ENCODE measurements around the gene SGCG. TPM values are rescaled to one million over a fixed set of nuclear protein-coding genes. Genes with fewer than 3 reads are reported as not detected.

SGCG gene
- total RNA-seq, 1 experiment from 2014 or later: not detected

DNA sequence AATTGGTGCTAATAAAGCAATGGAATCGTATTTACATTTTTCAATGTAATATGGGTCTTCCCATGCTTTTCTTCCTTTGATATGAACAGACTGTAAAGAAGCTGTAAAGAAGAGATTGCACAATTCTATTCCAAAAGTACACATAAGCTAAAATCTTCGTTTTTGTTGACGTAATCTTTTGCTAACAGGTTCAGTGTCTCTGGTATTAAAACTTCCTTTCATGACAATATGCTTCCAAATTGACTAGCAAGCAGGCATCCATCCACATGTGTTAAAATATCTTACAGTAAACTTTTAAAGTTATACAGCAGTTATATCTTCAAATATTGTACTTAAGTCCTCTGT, 19.3 kb upstream of the SGCG start:
- Histone ChIP-seq H3K9ac (ENCODE audit: extremely low read depth, insufficient read length, low read length) (no peak overlapping the region), H3K79me1 (ENCODE audit: insufficient read depth, low read depth, low read length, poor library complexity, severe bottlenecking) (no peaks in the 10 kb centered on the region), H3T11ph (ENCODE audit: low read length) (no peak overlapping the region), H3K4me2 (ENCODE audit: insufficient read depth, insufficient read length, low read length) (no peak overlapping the region), H2AK5ac (ENCODE audit: insufficient read length, low read length) (no peak overlapping the region), H3K23me2 (ENCODE audit: insufficient read length, low read depth, low read length, poor library complexity, severe bottlenecking) (peaks cover 4% of the 10 kb centered on the region), H2BK20ac (ENCODE audit: low read depth, low read length, poor library complexity, severe bottlenecking) (no peak overlapping the region), H3K79me2 (ENCODE audit: insufficient read depth, low read length) (no peaks in the 10 kb centered on the region), H4K8ac (replicated peaks; ENCODE audit: insufficient read length, low read depth, low read length) (no peak overlapping the region), H3K56ac (ENCODE audit: insufficient read length, low read depth, low read length) (no peak overlapping the region), H3K18ac (ENCODE audit: insufficient read length, low read depth, low read length) (no peak overlapping the region), H3K4ac (ENCODE audit: low read depth, low read length) (no peak overlapping the region), H3K27me3 (ENCODE audit: insufficient read depth, low read length) (peaks cover 8% of the 10 kb centered on the region; the same call in 1 of the 2 replicates), H4K91ac (ENCODE audit: insufficient read length, low read depth, low read length) (no peak overlapping the region), H3K27ac (ENCODE audit: insufficient read length, low read depth, low read length) (no peak overlapping the region), H4K20me1 (ENCODE audit: control insufficient read depth, insufficient read depth, insufficient read length) (no peaks in the 10 kb centered on the region), H2BK15ac (ENCODE audit: low read depth, low read length) (no peak overlapping the region), H3K23ac (ENCODE audit: insufficient read length, low read depth, low read length) (no peak overlapping the region), H2AFZ (ENCODE audit: low read length) (no peak overlapping the region), H2BK120ac (ENCODE audit: low read depth, low read length, poor library complexity, severe bottlenecking) (no peak overlapping the region), H4K5ac (ENCODE audit: insufficient read length, low read depth, low read length) (no peak overlapping the region), H3K4me1 (ENCODE audit: insufficient read depth, low read length) (no peaks in the 10 kb centered on the region), H3K14ac (ENCODE audit: insufficient read depth, low read length) (no peak overlapping the region), H2BK12ac (ENCODE audit: insufficient read length, low read depth, low read length) (no peak overlapping the region), H3K9me3 (ENCODE audit: control insufficient read depth, low read depth, low read length) (no peaks in the 10 kb centered on the region), H2BK5ac (ENCODE audit: insufficient read length, low read length) (no peak overlapping the region)
- Mint-ChIP-seq H3K9me3 (peaks cover 2 to 6% of the 10 kb centered on the region in 2 experiments; a peak in 2 of 5 replicates), H3K36me3 (ENCODE audit: insufficient read depth in 1 of 3, low read depth in 3 of 3) (no peaks in the 10 kb centered on the region; a peak in 2 of 7 replicates), H3K4me1 (peaks cover 7 to 8% of the 10 kb centered on the region in 2 experiments), H3K27me3 (ENCODE audit: low read depth) (peaks cover 32% of the 10 kb centered on the region), H3K4me3 (no peak overlapping the region), H3K27ac (no peak overlapping the region)
- WGBS (ENCODE audit: extremely low coverage, insufficient read length, low lambda C conversion rate): no CpG with 5 or more reads among the region's 3 CpGs
- DNase-seq: no peak
- TF ChIP-seq, protein P1, sequence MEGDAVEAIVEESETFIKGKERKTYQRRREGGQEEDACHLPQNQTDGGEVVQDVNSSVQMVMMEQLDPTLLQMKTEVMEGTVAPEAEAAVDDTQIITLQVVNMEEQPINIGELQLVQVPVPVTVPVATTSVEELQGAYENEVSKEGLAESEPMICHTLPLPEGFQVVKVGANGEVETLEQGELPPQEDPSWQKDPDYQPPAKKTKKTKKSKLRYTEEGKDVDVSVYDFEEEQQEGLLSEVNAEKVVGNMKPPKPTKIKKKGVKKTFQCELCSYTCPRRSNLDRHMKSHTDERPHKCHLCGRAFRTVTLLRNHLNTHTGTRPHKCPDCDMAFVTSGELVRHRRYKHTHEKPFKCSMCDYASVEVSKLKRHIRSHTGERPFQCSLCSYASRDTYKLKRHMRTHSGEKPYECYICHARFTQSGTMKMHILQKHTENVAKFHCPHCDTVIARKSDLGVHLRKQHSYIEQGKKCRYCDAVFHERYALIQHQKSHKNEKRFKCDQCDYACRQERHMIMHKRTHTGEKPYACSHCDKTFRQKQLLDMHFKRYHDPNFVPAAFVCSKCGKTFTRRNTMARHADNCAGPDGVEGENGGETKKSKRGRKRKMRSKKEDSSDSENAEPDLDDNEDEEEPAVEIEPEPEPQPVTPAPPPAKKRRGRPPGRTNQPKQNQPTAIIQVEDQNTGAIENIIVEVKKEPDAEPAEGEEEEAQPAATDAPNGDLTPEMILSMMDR (conservative IDR thresholded peaks at IDR 0.05): no peak

Measured in H9 (cell line).